NCI-H510A treated with DMSO at 0.1 percent for 48 hours (cell line): ENCODE results near the gene C14orf119.

Source experiments
- DNase-seq: peaks from one replicate; lab custom pipeline; 2025; lab: John Stamatoyannopoulos, UW

C14orf119 gene

GRCh38 chr14:23095196-23096108 lies at the start of gene C14orf119:
TSS of gene C14orf119 (plus strand) at chr14:23095505. CDS start at chr14:23097659, 2,154 bp downstream.
- no peak for DNase-seq

GRCh38 chr14:23047034-23047634 lies 48.2 kb upstream of the C14orf119 start:
- DNase-seq, result no peak

- no peak for DNase-seq
These were observed 47.3 kb upstream of the C14orf119 start for GRCh38 chr14:23047751-23048693.

- DNase-seq, result no peak
These were observed 46.3 kb upstream of the C14orf119 start for GRCh38 chr14:23049011-23049410.

- no peak for DNase-seq
These were observed 43.9 kb upstream of the C14orf119 start for GRCh38 chr14:23051141-23052057.

GRCh38 chr14:23052182-23052623 lies 43.1 kb upstream of the C14orf119 start:
- DNase-seq, result no peak

- DNase-seq, result no peak
These were observed 42.6 kb upstream of the C14orf119 start for GRCh38 chr14:23052671-23053070.

- no peak for DNase-seq
These were observed 41.9 kb upstream of the C14orf119 start for GRCh38 chr14:23053426-23053825.

GRCh38 chr14:23054000-23054811 lies 41.1 kb upstream of the C14orf119 start:
- DNase-seq, result no peak

- DNase-seq, result no peak
These were observed 40.2 kb upstream of the C14orf119 start for GRCh38 chr14:23055147-23055550.

GRCh38 chr14:23055621-23056144 lies 39.6 kb upstream of the C14orf119 start:
- no peak for DNase-seq

- DNase-seq, result no peak
These were observed 39.0 kb upstream of the C14orf119 start for GRCh38 chr14:23056145-23056955.

GRCh38 chr14:23056956-23057756 lies 38.1 kb upstream of the C14orf119 start, which contains the start of gene CDH24:
TSS of gene CDH24 (minus strand) at chr14:23057520. CDS start at chr14:23055733, 1,787 bp downstream.
- DNase-seq, result no peak

GRCh38 chr14:23057757-23058653 lies 37.3 kb upstream of the C14orf119 start:
- no peak for DNase-seq

GRCh38 chr14:23058654-23059504 lies 36.4 kb upstream of the C14orf119 start:
- no peak for DNase-seq
